H1 (cell line): Measurements from ENCODE around the gene DUS1L. TPM values are rescaled to one million over a fixed set of nuclear protein-coding genes. Genes with fewer than 3 reads are reported as not detected.
A peak's percentile ranks its signal among the peaks of the same experiment; 100 is the strongest.

Experiments used
- CTCF ChIA-PET: fragments of 300-600 bp; sonication (Branson Sonifier 250); formaldehyde crosslinking; loops from one replicate; lab custom pipeline; 2021; ENCODE audit not compliant: partially characterized antibody; lab: Charles Lee
- POLR2A ChIA-PET: fragments of 300-600 bp; sonication (Branson Sonifier 250); formaldehyde crosslinking; loops from one replicate; lab custom pipeline; 2021; ENCODE audit warnings: inconsistent platforms; ENCODE audit not compliant: partially characterized antibody; lab: Charles Lee
- DNase-seq, 2 experiments: peaks; one replicate each; pipeline versions ENCODE4 v3.0.0 to v3.0.0-alpha.2; 2010 to 2022; ENCODE audit warnings: low spot score in 2 of 2, low read depth in 1 of 2, mixed read lengths in 1 of 2
- FAIRE-seq: peaks from 2 replicates; lab custom pipeline; 2011; peaks lifted over from hg19 to GRCh38; lab: Jason Lieb, UNC
- H2AFZ ChIP-seq: 2 replicates; pipeline ENCODE4 v1.8.1; 2012; ENCODE audit warnings: low read length, inconsistent platforms
- H2AK5ac ChIP-seq: 2 replicates; pipeline ENCODE4 v1.6.1; 2013; ENCODE audit warnings: low read depth, low read length
- H2BK120ac ChIP-seq: replicated peaks from 2 replicates; pipeline ENCODE3; 2013; ENCODE audit warnings: low read depth, low read length, inconsistent platforms
- H2BK12ac ChIP-seq: 2 replicates; pipeline ENCODE4 v1.6.1; 2013; ENCODE audit warnings: low read depth, low read length
- H2BK15ac ChIP-seq: 2 replicates; pipeline ENCODE4 v1.6.1; 2013; ENCODE audit warnings: low read length
- H2BK20ac ChIP-seq: 2 replicates; pipeline ENCODE4 v1.6.1; 2013; ENCODE audit warnings: low read length
- H2BK5ac ChIP-seq: 2 replicates; pipeline ENCODE4 v1.6.1; 2013; ENCODE audit warnings: low read depth, low read length
- H3K14ac ChIP-seq: 2 replicates; pipeline ENCODE4 v1.6.1; 2013; ENCODE audit warnings: inconsistent platforms; ENCODE audit not compliant: insufficient read length
- H3K18ac ChIP-seq: 2 replicates; pipeline ENCODE4 v1.6.1; 2013; ENCODE audit warnings: low read length; ENCODE audit errors: extremely low read depth
- H3K23ac ChIP-seq: 2 replicates; pipeline ENCODE4 v1.6.1; 2013; ENCODE audit warnings: inconsistent platforms; ENCODE audit not compliant: insufficient read length
- H3K23me2 ChIP-seq: 2 replicates; pipeline ENCODE4 v1.6.1; 2013; ENCODE audit warnings: low read depth, low read length
- H3K27ac ChIP-seq: 2 replicates; pipeline ENCODE4 v1.6.1; 2011; ENCODE audit warnings: low read depth, low read length, inconsistent platforms
- H3K27me3 ChIP-seq, 4 experiments: replicated peaks in 1 of 4; 1 replicate in 1 of 4; 2 replicates in 3 of 4; pipeline versions ENCODE4 v1.6.1 to v1.8.1; 2011 to 2013; ENCODE audit warnings: low read length in 3 of 4, mild to moderate bottlenecking in 3 of 4, inconsistent platforms in 2 of 4, mixed read lengths in 2 of 4, moderate library complexity in 1 of 4; ENCODE audit not compliant: control insufficient read depth in 3 of 4, insufficient read depth in 3 of 4; ENCODE audit errors: extremely low read depth in 1 of 4
- H3K36me3 ChIP-seq, 4 experiments: 2 replicates each; pipeline versions ENCODE4 v1.6.1 to v1.8.1; 2011 to 2013; ENCODE audit warnings: mild to moderate bottlenecking in 4 of 4, low read length in 3 of 4, moderate library complexity in 2 of 4, control low read depth in 1 of 4, inconsistent platforms in 1 of 4; ENCODE audit not compliant: insufficient read depth in 4 of 4, control insufficient read depth in 2 of 4
- H3K4ac ChIP-seq: replicated peaks from 2 replicates; pipeline ENCODE3; 2013; ENCODE audit warnings: low read length, low read depth, mixed read lengths, inconsistent platforms; ENCODE audit not compliant: insufficient read length
- H3K4me1 ChIP-seq, 4 experiments: replicated peaks in 1 of 4; 1 replicate in 1 of 4; 2 replicates in 3 of 4; pipeline versions ENCODE4 v1.6.1 to v1.8.1; 2011 to 2013; ENCODE audit warnings: low read length in 3 of 4, inconsistent platforms in 2 of 4, mixed read lengths in 1 of 4; ENCODE audit not compliant: insufficient read depth in 4 of 4, control insufficient read depth in 3 of 4
- H3K4me2 ChIP-seq, 2 experiments: 2 replicates each; pipeline versions ENCODE4 v1.6.1 to v1.8.1; 2011 to 2013; ENCODE audit warnings: low read depth in 2 of 2, low read length in 2 of 2, control low read depth in 1 of 2, inconsistent platforms in 1 of 2, mild to moderate bottlenecking in 1 of 2; ENCODE audit not compliant: insufficient read depth in 1 of 2
- H3K4me3 ChIP-seq, 4 experiments: fragments of 200-600, 300-600 bp in 1 of 4; sonication (generic), shearing (Covaris generic), sonication (Bioruptor Twin) in 1 of 4; 2 replicates each; pipeline versions ENCODE4 v1.5.1 to v1.8.1; 2011 to 2016; ENCODE audit warnings: low read length in 4 of 4, low read depth in 3 of 4, control low read depth in 2 of 4, inconsistent platforms in 2 of 4, mild to moderate bottlenecking in 2 of 4, mixed read lengths in 1 of 4, moderate library complexity in 1 of 4; ENCODE audit not compliant: insufficient read depth in 2 of 4; ENCODE audit errors: extremely low read depth in 1 of 4
- H3K56ac ChIP-seq: replicated peaks from 2 replicates; pipeline ENCODE3; 2013; ENCODE audit warnings: low read depth, mild to moderate bottlenecking, mixed read lengths, low read length, inconsistent platforms; ENCODE audit not compliant: insufficient read length
- H3K79me1 ChIP-seq: 2 replicates; pipeline ENCODE4 v1.6.1; 2013; ENCODE audit warnings: low read depth, low read length, control low read depth
- H3K79me2 ChIP-seq, 2 experiments: 2 replicates each; pipeline versions ENCODE4 v1.6.1 to v1.8.1; 2012 to 2013; ENCODE audit warnings: low read length in 2 of 2, mild to moderate bottlenecking in 2 of 2, inconsistent platforms in 1 of 2; ENCODE audit not compliant: insufficient read depth in 2 of 2, control insufficient read depth in 1 of 2
- H3K9ac ChIP-seq, 4 experiments: replicated peaks in 1 of 4; 1 replicate in 1 of 4; 2 replicates in 3 of 4; pipeline versions ENCODE4 v1.6.1 to v1.8.1; 2011 to 2013; ENCODE audit warnings: low read depth in 3 of 4, low read length in 3 of 4, control low read depth in 2 of 4, mild to moderate bottlenecking in 2 of 4, moderate library complexity in 2 of 4, inconsistent platforms in 1 of 4; ENCODE audit errors: extremely low read depth in 1 of 4
- H3K9me3 ChIP-seq, 2 experiments: 2 replicates each; pipeline versions ENCODE4 v1.6.1 to v1.8.1; 2012 to 2013; ENCODE audit warnings: mild to moderate bottlenecking in 2 of 2, moderate library complexity in 2 of 2, control low read depth in 1 of 2, inconsistent platforms in 1 of 2, low read depth in 1 of 2, low read length in 1 of 2, mixed read lengths in 1 of 2; ENCODE audit not compliant: insufficient read depth in 2 of 2
- H4K20me1 ChIP-seq, 2 experiments: replicated peaks in 1 of 2; 2 replicates each; pipeline versions ENCODE3 to v1.8.1; 2011 to 2013; ENCODE audit warnings: inconsistent platforms in 2 of 2, low read length in 2 of 2, mild to moderate bottlenecking in 1 of 2; ENCODE audit not compliant: insufficient read depth in 2 of 2, control insufficient read depth in 1 of 2
- H4K5ac ChIP-seq: 2 replicates; pipeline ENCODE4 v1.6.1; 2013; ENCODE audit warnings: low read length, low read depth, mixed read lengths, inconsistent platforms; ENCODE audit not compliant: insufficient read length
- H4K8ac ChIP-seq: 2 replicates; pipeline ENCODE4 v1.8.0; 2013; ENCODE audit warnings: mild to moderate bottlenecking, moderate library complexity, low read length, inconsistent platforms; ENCODE audit not compliant: insufficient read depth; ENCODE audit errors: extremely low read depth
- H4K91ac ChIP-seq: replicated peaks from 2 replicates; pipeline ENCODE3; 2013; ENCODE audit warnings: low read length, mixed read lengths, inconsistent platforms; ENCODE audit not compliant: insufficient read length
- BACH1 ChIP-seq: IDR thresholded peaks from 2 replicates; pipeline ENCODE4 v1.6.1; 2012; ENCODE audit warnings: low read length, improper control_type of control experiment
- CBX8 ChIP-seq: fragments of 300-800, 300-1000 bp; sonication (generic); IDR thresholded peaks from 2 replicates; pipeline ENCODE4 v1.7.1; 2016; ENCODE audit warnings: low read depth, low read length, borderline replicate concordance
- GTF2F1 ChIP-seq: IDR thresholded peaks from 2 replicates; pipeline ENCODE4 v1.6.1; 2012; ENCODE audit warnings: low read depth, low read length, improper control_type of control experiment, borderline replicate concordance
- POLR2A ChIP-seq, 2 experiments: IDR thresholded peaks; 1 replicate in 1 of 2; 2 replicates in 1 of 2; pipeline ENCODE4 v1.6.1; 2011; ENCODE audit warnings: low read depth in 2 of 2, low read length in 2 of 2, mild to moderate bottlenecking in 2 of 2; ENCODE audit errors: control extremely low read depth in 1 of 2
- WGBS, 2 experiments: shearing (Covaris generic) in 1 of 2; methylation state at CpG; one replicate each; pipeline versions ENCODE4 v1.1.6 to v1.1.7; 2013 to 2015; ENCODE audit warnings: low lambda C conversion rate in 2 of 2, mixed read lengths in 2 of 2, inconsistent platforms in 1 of 2, low coverage in 1 of 2, missing lambda C conversion rate in 1 of 2; ENCODE audit not compliant: insufficient replicate concordance in 2 of 2, insufficient coverage in 1 of 2, insufficient read length in 1 of 2; ENCODE audit errors: extremely low coverage in 1 of 2, missing lambda C conversion rate in 1 of 2; 5-methylcytosine and 5-hydroxymethylcytosine counted together
- polyA plus RNA-seq, 7 experiments: library from polyadenylated mRNA; depleted of rRNA in 3 of 7; stranded (reverse) in 5 of 7; unstranded in 2 of 7; fragments of >200 nt in 5 of 7; fragments of 200-250 nt in 2 of 7; gene quantifications; 1 replicate in 5 of 7; 2 replicates in 1 of 7; 4 replicates in 1 of 7; pipeline versions ENCODE4 v1.2.1 to v1.2.3, GENCODE V29; 2011 to 2013; ENCODE audit warnings: missing spikeins in 2 of 7, mixed read lengths in 2 of 7
- total RNA-seq: library from RNA; stranded (reverse); fragmentation: NEBNext Ultra II Directional; extraction: Animal tissue kit (Norgen Biotek cat#: 25700); gene quantifications from 2 replicates; pipeline ENCODE4 v1.2.1, GENCODE V29; 2021

The DUS1L gene
- total and polyA plus RNA-seq, 2 of the 8 experiments (the other 6 are each of a cell fraction or from before 2014, with no cell fraction given), result 34.5 to 69.1 TPM

- Histone ChIP-seq H3K4me1 (no peaks in the 10 kb centered on the region), H2BK20ac (no peak overlapping the region), H3K56ac (no peak overlapping the region), H4K8ac (no peak overlapping the region), H3K23me2 (no peaks in the 10 kb centered on the region), H3K79me2 (no peaks in the 10 kb centered on the region), H2BK12ac (no peak overlapping the region), H3K36me3 (peaks cover 69 to 99% (median 93%) of the 10 kb centered on the region in 4 experiments), H2BK120ac (no peak overlapping the region), H4K91ac (no peak overlapping the region), H3K23ac (no peak overlapping the region), H3K4ac (no peak overlapping the region), H2AFZ (no peak overlapping the region), H3K79me1 (peaks cover 9% of the 10 kb centered on the region), H3K9ac (no peak overlapping the region), H4K20me1 (peaks cover 25 to 80% of the 10 kb centered on the region in 2 experiments), H3K27me3 (no peaks in the 10 kb centered on the region), H3K4me3 (no peak overlapping the region), H2AK5ac (no peak overlapping the region), H3K27ac (no peak overlapping the region), H2BK15ac (no peak overlapping the region), H3K4me2 (no peak overlapping the region), H3K18ac (no peak overlapping the region), H2BK5ac (no peak overlapping the region), H3K14ac (no peak overlapping the region), H3K9me3 (no peaks in the 10 kb centered on the region), H4K5ac (no peak overlapping the region)
- 94% methylated on average over 23 of the region's 49 CpGs; no CpG with 5 or more reads in 1 of the 2 experiments for WGBS, 2 experiments
- FAIRE-seq (no peak), DNase-seq (no peak)
- POLR2A ChIA-PET, result interaction anchor here (0.8 to 8.8 kb wide), 9 partner anchors 7 to 88 kb away, joined by 3 to 105 read pairs (median 4); partner anchors contain the start of genes DUS1L and FASN
- TF ChIP-seq GTF2F1 (no peak), POLR2A (IDR thresholded peaks at IDR 0.05; ENCODE audit: control extremely low read depth in 1 of 2, low read depth in 2 of 2, low read length in 2 of 2) (peak in 1 of 2 experiments; percentile 12; a peak in 1 of 3 replicates), CBX8 (no peak), BACH1 (no peak)
- CTCF ChIA-PET, result interaction anchor here (1.3 to 2.4 kb wide), 2 partner anchors 11 to 55 kb away, joined by 3 to 8 read pairs; no protein-coding TSS in a partner anchor
Observed at GRCh38 chr17:82085031-82085861, 19.6 kb upstream of the DUS1L start.
